ENCODE measurements around the gene DSCAML1. TPM values are rescaled to one million over a fixed set of nuclear protein-coding genes. Genes with fewer than 3 reads are reported as not detected.

The DSCAML1 gene
- total RNA-seq, 4 donors from 2014 or later: 0.54 to 1.8 (median 0.99) TPM

GRCh38 chr11:117799634-117800033, 2.6 kb upstream of the DSCAML1 start:
- Histone ChIP-seq H3K4me3 (replicated peaks in 1 of 3) (no peak overlapping the region), H3K9me3 (no peaks in the 10 kb centered on the region), H3K36me3 (no peaks in the 10 kb centered on the region), H3K27ac (no peak overlapping the region), H3K4me1 (peaks cover 11 to 20% of the 10 kb centered on the region in 2 donors), H3K27me3 (peaks cover 8% of the 10 kb centered on the region)
- intact Hi-C loops (cut with DNase I): loop anchor here (5.0 kb wide), 1 partner anchor 372 kb away; no protein-coding TSS in a partner anchor
- no peak for DNase-seq
- TF ChIP-seq CTCF (IDR thresholded peaks at IDR 0.05) (no peak), POLR2A (IDR thresholded peaks at IDR 0.05) (no peak)
- WGBS, 2 donors: 81 to 88% methylated on average over 5 of the region's 5 CpGs

- no peak for DNase-seq
- H3K36me3 ChIP-seq: no peaks in the 10 kb centered on the region
- TF ChIP-seq CTCF (IDR thresholded peaks at IDR 0.05): no peak
- TF ChIP-seq POLR2A (IDR thresholded peaks at IDR 0.05): no peak
- H3K27me3 ChIP-seq: peaks cover 9% of the 10 kb centered on the region
- no peaks in the 10 kb centered on the region for H3K9me3 ChIP-seq
- H3K4me3 ChIP-seq (replicated peaks in 1 of 3): peak overlapping the region in 2 of 3 donors; percentile 36 to 73
- WGBS, 2 donors: 0 to 6% methylated on average over 18 to 23 of the region's 35 CpGs
- no peak overlapping the region for H3K27ac ChIP-seq
- intact Hi-C loops (cut with DNase I): loop anchor here (5.0 kb wide), 1 partner anchor 369 kb away; no protein-coding TSS in a partner anchor
- peaks cover 11 to 20% of the 10 kb centered on the region in 2 donors for H3K4me1 ChIP-seq
These were observed 552 bp downstream of the DSCAML1 start for GRCh38 chr11:117796456-117796871.

- DNase-seq: peak in 1 of 2 donors; percentile 31
- peak overlapping the region in 2 of 3 donors; percentile 36 to 73 for H3K4me3 ChIP-seq (replicated peaks in 1 of 3)
- H3K4me1 ChIP-seq: peaks cover 11 to 20% of the 10 kb centered on the region in 2 donors
- H3K9me3 ChIP-seq: no peaks in the 10 kb centered on the region
- 8 to 22% methylated on average over 11 to 20 of the region's 53 CpGs for WGBS, 2 donors
- no peaks in the 10 kb centered on the region for H3K36me3 ChIP-seq
- peaks cover 9% of the 10 kb centered on the region for H3K27me3 ChIP-seq
- TF ChIP-seq POLR2A (IDR thresholded peaks at IDR 0.05): no peak
- H3K27ac ChIP-seq: no peak overlapping the region
- intact Hi-C loops (cut with DNase I): loop anchor here (5.0 kb wide), 1 partner anchor 369 kb away; no protein-coding TSS in a partner anchor
These were observed 1.2 kb downstream of the DSCAML1 start for GRCh38 chr11:117795638-117796455.

GRCh38 chr11:117794772-117795629, 2.0 kb downstream of the DSCAML1 start:
- WGBS, 2 donors: 62 to 64% methylated on average over 29 of the region's 29 CpGs
- peaks cover 9% of the 10 kb centered on the region for H3K27me3 ChIP-seq
- no peak for TF ChIP-seq CTCF (IDR thresholded peaks at IDR 0.05)
- TF ChIP-seq POLR2A (IDR thresholded peaks at IDR 0.05): no peak
- peaks cover 11 to 20% of the 10 kb centered on the region in 2 donors for H3K4me1 ChIP-seq
- intact Hi-C loops (cut with DNase I): loop anchor here (5.0 kb wide), 1 partner anchor 368 kb away; no protein-coding TSS in a partner anchor
- no peaks in the 10 kb centered on the region for H3K36me3 ChIP-seq
- H3K9me3 ChIP-seq: no peaks in the 10 kb centered on the region
- H3K27ac ChIP-seq: no peak overlapping the region
- no peak for DNase-seq
- H3K4me3 ChIP-seq (replicated peaks in 1 of 3): no peak overlapping the region

GRCh38 chr11:117794135-117794534, 2.9 kb downstream of the DSCAML1 start:
- Histone ChIP-seq H3K4me1 (peaks cover 11 to 20% of the 10 kb centered on the region in 2 donors), H3K4me3 (replicated peaks in 1 of 3) (no peak overlapping the region), H3K27me3 (peaks cover 9% of the 10 kb centered on the region), H3K36me3 (no peaks in the 10 kb centered on the region), H3K27ac (no peak overlapping the region), H3K9me3 (no peaks in the 10 kb centered on the region)
- intact Hi-C loops (cut with DNase I): no loop called here
- DNase-seq: no peak
- 82 to 93% methylated on average over 10 of the region's 10 CpGs for WGBS, 2 donors
- no peak for TF ChIP-seq CTCF (IDR thresholded peaks at IDR 0.05)
- no peak for TF ChIP-seq POLR2A (IDR thresholded peaks at IDR 0.05)
